SK-N-SH treated with all-trans-retinoic acid at 6 μM for 48 hours (cell line): Measurements from ENCODE around the gene SLC28A2.

Experiments used
- ARNTL ChIP-seq: fragments of 450-650 bp; formaldehyde crosslinking; IDR thresholded peaks from 2 replicates; pipeline ENCODE4 v1.5.0; 2020; ENCODE audit warnings: low read depth, mild to moderate bottlenecking, moderate library complexity, borderline replicate concordance
- BACH2 ChIP-seq: fragments of 250-450 bp; sonication (Bioruptor Pico); IDR thresholded peaks from 2 replicates; pipeline ENCODE4 v1.9.0; 2021; ENCODE audit warnings: mild to moderate bottlenecking, borderline replicate concordance
- CSDC2 ChIP-seq: fragments of 250-450 bp; sonication (Bioruptor Pico); IDR thresholded peaks from 2 replicates; pipeline ENCODE4 v1.5.0; 2020; ENCODE audit warnings: mild to moderate bottlenecking, moderate library complexity
- ESRRG ChIP-seq: fragments of 250-450 bp; sonication (Bioruptor Pico); IDR thresholded peaks from 2 replicates; pipeline ENCODE4 v1.6.1; 2021; ENCODE audit warnings: mild to moderate bottlenecking
- TOX ChIP-seq: fragments of 250-450 bp; sonication (Bioruptor Pico); IDR thresholded peaks from 2 replicates; pipeline ENCODE4 v1.8.0; 2021; ENCODE audit warnings: mild to moderate bottlenecking, moderate library complexity, borderline replicate concordance
- ZC3H10 ChIP-seq: fragments of 250-450 bp; sonication (Bioruptor Pico); IDR thresholded peaks from 2 replicates; pipeline ENCODE4 v1.5.1; 2021; ENCODE audit warnings: mild to moderate bottlenecking, moderate library complexity
- ZFP3 ChIP-seq: fragments of 250-450 bp; sonication (Bioruptor Pico); IDR thresholded peaks from 2 replicates; pipeline ENCODE4 v1.5.0; 2020; ENCODE audit warnings: mild to moderate bottlenecking, moderate library complexity
- ZNF70 ChIP-seq: fragments of 450-650 bp; formaldehyde crosslinking; IDR thresholded peaks from 2 replicates; pipeline ENCODE4 v1.5.0; 2020; ENCODE audit warnings: mild to moderate bottlenecking, moderate library complexity
- ZNF8 ChIP-seq: fragments of 450-650 bp; formaldehyde crosslinking; IDR thresholded peaks from 2 replicates; pipeline ENCODE4 v1.5.0; 2020; ENCODE audit warnings: mild to moderate bottlenecking, moderate library complexity
- TF ChIP-seq, protein P1 (sequence below): fragments of 250-450 bp; sonication (Bioruptor Pico); IDR thresholded peaks from 2 replicates; pipeline ENCODE4 v1.8.0; 2021; ENCODE audit warnings: low read depth, mild to moderate bottlenecking, moderate library complexity, borderline replicate concordance
- TF ChIP-seq, protein P2 (sequence below): fragments of 250-450 bp; sonication (Bioruptor Pico); IDR thresholded peaks from 2 replicates; pipeline ENCODE4 v1.8.0; 2020; ENCODE audit warnings: mild to moderate bottlenecking, moderate library complexity, borderline replicate concordance
- TF ChIP-seq, protein P3 (sequence below): fragments of 250-450 bp; sonication (Bioruptor Pico); IDR thresholded peaks from 2 replicates; pipeline ENCODE4 v1.5.0; 2020; ENCODE audit warnings: mild to moderate bottlenecking, moderate library complexity
- TF ChIP-seq, protein P4 (sequence below): fragments of 250-450 bp; sonication (Bioruptor Pico); IDR thresholded peaks from 2 replicates; pipeline ENCODE4 v1.5.1; 2021; ENCODE audit warnings: mild to moderate bottlenecking, moderate library complexity
- TF ChIP-seq, protein P5 (sequence below): fragments of 250-450 bp; sonication (Bioruptor Pico); IDR thresholded peaks from 2 replicates; pipeline ENCODE4 v1.5.1; 2020; ENCODE audit warnings: low read depth, mild to moderate bottlenecking, moderate library complexity

DNA sequence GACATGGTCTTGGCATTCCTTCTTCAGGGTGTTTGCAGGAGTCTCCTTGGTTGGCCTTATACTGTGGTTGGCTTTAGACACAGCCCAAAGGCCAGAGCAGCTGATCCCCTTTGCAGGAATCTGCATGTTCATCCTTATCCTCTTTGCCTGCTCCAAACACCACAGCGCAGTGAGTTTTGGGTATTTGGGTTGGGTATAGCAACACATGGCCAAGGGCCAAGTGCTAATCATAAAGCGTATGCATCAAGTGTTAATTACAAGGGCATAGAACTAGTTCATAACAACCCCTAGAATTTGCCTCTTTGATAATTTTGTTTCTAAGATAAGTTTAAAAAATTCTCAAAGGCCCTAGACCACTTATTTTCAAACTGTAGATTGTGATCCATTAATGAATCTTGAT is 11.8 kb downstream of the SLC28A2 start:
- TF ChIP-seq, protein P1, sequence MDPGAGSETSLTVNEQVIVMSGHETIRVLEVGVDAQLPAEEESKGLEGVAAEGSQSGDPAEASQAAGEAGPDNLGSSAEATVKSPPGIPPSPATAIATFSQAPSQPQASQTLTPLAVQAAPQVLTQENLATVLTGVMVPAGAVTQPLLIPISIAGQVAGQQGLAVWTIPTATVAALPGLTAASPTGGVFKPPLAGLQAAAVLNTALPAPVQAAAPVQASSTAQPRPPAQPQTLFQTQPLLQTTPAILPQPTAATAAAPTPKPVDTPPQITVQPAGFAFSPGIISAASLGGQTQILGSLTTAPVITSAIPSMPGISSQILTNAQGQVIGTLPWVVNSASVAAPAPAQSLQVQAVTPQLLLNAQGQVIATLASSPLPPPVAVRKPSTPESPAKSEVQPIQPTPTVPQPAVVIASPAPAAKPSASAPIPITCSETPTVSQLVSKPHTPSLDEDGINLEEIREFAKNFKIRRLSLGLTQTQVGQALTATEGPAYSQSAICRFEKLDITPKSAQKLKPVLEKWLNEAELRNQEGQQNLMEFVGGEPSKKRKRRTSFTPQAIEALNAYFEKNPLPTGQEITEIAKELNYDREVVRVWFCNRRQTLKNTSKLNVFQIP (CRISPR knock-in tag): no peak
- TF ChIP-seq, protein P2, sequence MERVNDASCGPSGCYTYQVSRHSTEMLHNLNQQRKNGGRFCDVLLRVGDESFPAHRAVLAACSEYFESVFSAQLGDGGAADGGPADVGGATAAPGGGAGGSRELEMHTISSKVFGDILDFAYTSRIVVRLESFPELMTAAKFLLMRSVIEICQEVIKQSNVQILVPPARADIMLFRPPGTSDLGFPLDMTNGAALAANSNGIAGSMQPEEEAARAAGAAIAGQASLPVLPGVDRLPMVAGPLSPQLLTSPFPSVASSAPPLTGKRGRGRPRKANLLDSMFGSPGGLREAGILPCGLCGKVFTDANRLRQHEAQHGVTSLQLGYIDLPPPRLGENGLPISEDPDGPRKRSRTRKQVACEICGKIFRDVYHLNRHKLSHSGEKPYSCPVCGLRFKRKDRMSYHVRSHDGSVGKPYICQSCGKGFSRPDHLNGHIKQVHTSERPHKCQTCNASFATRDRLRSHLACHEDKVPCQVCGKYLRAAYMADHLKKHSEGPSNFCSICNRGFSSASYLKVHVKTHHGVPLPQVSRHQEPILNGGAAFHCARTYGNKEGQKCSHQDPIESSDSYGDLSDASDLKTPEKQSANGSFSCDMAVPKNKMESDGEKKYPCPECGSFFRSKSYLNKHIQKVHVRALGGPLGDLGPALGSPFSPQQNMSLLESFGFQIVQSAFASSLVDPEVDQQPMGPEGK (CRISPR knock-in tag): no peak
- no peak for TF ChIP-seq ARNTL (CRISPR knock-in tag)
- TF ChIP-seq, protein P3, sequence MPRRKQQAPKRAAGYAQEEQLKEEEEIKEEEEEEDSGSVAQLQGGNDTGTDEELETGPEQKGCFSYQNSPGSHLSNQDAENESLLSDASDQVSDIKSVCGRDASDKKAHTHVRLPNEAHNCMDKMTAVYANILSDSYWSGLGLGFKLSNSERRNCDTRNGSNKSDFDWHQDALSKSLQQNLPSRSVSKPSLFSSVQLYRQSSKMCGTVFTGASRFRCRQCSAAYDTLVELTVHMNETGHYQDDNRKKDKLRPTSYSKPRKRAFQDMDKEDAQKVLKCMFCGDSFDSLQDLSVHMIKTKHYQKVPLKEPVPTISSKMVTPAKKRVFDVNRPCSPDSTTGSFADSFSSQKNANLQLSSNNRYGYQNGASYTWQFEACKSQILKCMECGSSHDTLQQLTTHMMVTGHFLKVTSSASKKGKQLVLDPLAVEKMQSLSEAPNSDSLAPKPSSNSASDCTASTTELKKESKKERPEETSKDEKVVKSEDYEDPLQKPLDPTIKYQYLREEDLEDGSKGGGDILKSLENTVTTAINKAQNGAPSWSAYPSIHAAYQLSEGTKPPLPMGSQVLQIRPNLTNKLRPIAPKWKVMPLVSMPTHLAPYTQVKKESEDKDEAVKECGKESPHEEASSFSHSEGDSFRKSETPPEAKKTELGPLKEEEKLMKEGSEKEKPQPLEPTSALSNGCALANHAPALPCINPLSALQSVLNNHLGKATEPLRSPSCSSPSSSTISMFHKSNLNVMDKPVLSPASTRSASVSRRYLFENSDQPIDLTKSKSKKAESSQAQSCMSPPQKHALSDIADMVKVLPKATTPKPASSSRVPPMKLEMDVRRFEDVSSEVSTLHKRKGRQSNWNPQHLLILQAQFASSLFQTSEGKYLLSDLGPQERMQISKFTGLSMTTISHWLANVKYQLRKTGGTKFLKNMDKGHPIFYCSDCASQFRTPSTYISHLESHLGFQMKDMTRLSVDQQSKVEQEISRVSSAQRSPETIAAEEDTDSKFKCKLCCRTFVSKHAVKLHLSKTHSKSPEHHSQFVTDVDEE (CRISPR knock-in tag): no peak
- TF ChIP-seq, protein P4, sequence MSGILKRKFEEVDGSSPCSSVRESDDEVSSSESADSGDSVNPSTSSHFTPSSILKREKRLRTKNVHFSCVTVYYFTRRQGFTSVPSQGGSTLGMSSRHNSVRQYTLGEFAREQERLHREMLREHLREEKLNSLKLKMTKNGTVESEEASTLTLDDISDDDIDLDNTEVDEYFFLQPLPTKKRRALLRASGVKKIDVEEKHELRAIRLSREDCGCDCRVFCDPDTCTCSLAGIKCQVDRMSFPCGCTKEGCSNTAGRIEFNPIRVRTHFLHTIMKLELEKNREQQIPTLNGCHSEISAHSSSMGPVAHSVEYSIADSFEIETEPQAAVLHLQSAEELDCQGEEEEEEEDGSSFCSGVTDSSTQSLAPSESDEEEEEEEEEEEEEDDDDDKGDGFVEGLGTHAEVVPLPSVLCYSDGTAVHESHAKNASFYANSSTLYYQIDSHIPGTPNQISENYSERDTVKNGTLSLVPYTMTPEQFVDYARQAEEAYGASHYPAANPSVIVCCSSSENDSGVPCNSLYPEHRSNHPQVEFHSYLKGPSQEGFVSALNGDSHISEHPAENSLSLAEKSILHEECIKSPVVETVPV (CRISPR knock-in tag): no peak
- no peak for TF ChIP-seq ZNF8
- no peak for TF ChIP-seq ZFP3 (CRISPR knock-in tag)
- TF ChIP-seq TOX (CRISPR knock-in tag): no peak
- no peak for TF ChIP-seq CSDC2 (CRISPR knock-in tag)
- TF ChIP-seq BACH2 (CRISPR knock-in tag): no peak
- no peak for TF ChIP-seq ZNF70
- no peak for TF ChIP-seq ESRRG
- TF ChIP-seq ZC3H10 (CRISPR knock-in tag): no peak
- TF ChIP-seq, protein P5, sequence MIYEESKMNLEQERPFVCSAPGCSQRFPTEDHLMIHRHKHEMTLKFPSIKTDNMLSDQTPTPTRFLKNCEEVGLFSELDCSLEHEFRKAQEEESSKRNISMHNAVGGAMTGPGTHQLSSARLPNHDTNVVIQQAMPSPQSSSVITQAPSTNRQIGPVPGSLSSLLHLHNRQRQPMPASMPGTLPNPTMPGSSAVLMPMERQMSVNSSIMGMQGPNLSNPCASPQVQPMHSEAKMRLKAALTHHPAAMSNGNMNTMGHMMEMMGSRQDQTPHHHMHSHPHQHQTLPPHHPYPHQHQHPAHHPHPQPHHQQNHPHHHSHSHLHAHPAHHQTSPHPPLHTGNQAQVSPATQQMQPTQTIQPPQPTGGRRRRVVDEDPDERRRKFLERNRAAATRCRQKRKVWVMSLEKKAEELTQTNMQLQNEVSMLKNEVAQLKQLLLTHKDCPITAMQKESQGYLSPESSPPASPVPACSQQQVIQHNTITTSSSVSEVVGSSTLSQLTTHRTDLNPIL: no peak
